GOT3 (cell line): Measurements from ENCODE around the gene TAL1.

Experiments used
- DNase-seq: peaks from one replicate; lab custom pipeline; 2025; ENCODE audit warnings: mixed read lengths; lab: John Stamatoyannopoulos, UW

TAL1 gene

GRCh38 chr1:47229031-47229885 lies 2.8 kb downstream of the TAL1 start:
- DNase-seq, result no peak

GRCh38 chr1:47228644-47229030 lies 3.4 kb downstream of the TAL1 start:
- no peak for DNase-seq

- no peak for DNase-seq
Measured at GRCh38 chr1:47227341-47228232, 4.4 kb downstream of the TAL1 start.

GRCh38 chr1:47226839-47227215 lies 5.2 kb downstream of the TAL1 start:
- no peak for DNase-seq

GRCh38 chr1:47226121-47226838 lies 5.7 kb downstream of the TAL1 start:
- no peak for DNase-seq

GRCh38 chr1:47225430-47226100 lies 6.5 kb downstream of the TAL1 start:
- DNase-seq, result no peak

- no peak for DNase-seq
Measured at GRCh38 chr1:47224676-47225399, 7.2 kb downstream of the TAL1 start.

- DNase-seq, result no peak
Measured at GRCh38 chr1:47223921-47224675, 7.9 kb downstream of the TAL1 start.

GRCh38 chr1:47223174-47223920 lies 8.7 kb downstream of the TAL1 start:
- no peak for DNase-seq

GRCh38 chr1:47222476-47222875 lies 9.5 kb downstream of the TAL1 start:
- DNase-seq, result no peak

- no peak for DNase-seq
Measured at GRCh38 chr1:47219590-47220220, 12.3 kb downstream of the TAL1 start.

GRCh38 chr1:47219001-47219400 lies 13.0 kb downstream of the TAL1 start:
- no peak for DNase-seq

- DNase-seq, result no peak
Measured at GRCh38 chr1:47216278-47217059, 15.6 kb downstream of the TAL1 start.

GRCh38 chr1:47215713-47216112 lies 16.3 kb downstream of the TAL1 start:
- DNase-seq, result no peak

- no peak for DNase-seq
Measured at GRCh38 chr1:47214549-47214948, 17.5 kb downstream of the TAL1 start.

- no peak for DNase-seq
Measured at GRCh38 chr1:47213230-47213963, 18.6 kb downstream of the TAL1 start.

- no peak for DNase-seq
Measured at GRCh38 chr1:47212636-47213229, 19.3 kb downstream of the TAL1 start.
